GM23338 (cell line): ENCODE results near the gene CDK5RAP1. TPM values are rescaled to one million over a fixed set of nuclear protein-coding genes. Genes with fewer than 3 reads are reported as not detected.

Source experiments
- CTCF ChIP-seq, 2 experiments: fragments of 200-600 bp in 1 of 2; sonication (generic) in 1 of 2; conservative IDR thresholded peaks; 2 replicates each; pipeline versions ENCODE4 v1.5.1 to v1.6.1; 2016 to 2017; ENCODE audit warnings: antibody characterized with exemption in 2 of 2, low read depth in 2 of 2, mild to moderate bottlenecking in 2 of 2, moderate library complexity in 1 of 2
- ETS1 ChIP-seq: IDR thresholded peaks from 2 replicates; pipeline ENCODE4 v1.6.1; 2016; ENCODE audit warnings: antibody characterized with exemption
- NANOG ChIP-seq: IDR thresholded peaks from 2 replicates; pipeline ENCODE4 v1.6.1; 2016; ENCODE audit warnings: antibody characterized with exemption, borderline replicate concordance
- REST ChIP-seq: IDR thresholded peaks from one replicate; pipeline ENCODE4 v1.6.1; 2018; ENCODE audit warnings: antibody characterized with exemption; ENCODE audit not compliant: unreplicated experiment
- STAT1 ChIP-seq: IDR thresholded peaks from one replicate; pipeline ENCODE4 v1.6.1; 2016; ENCODE audit warnings: antibody characterized with exemption; ENCODE audit not compliant: unreplicated experiment
- polyA plus RNA-seq: library from polyadenylated mRNA; unstranded; fragments of >200 nt; fragmentation: Nextera tagmentation; extraction: Ambion mirVana; gene quantifications from 2 replicates; pipeline ENCODE4 v1.2.1, GENCODE V29; 2016
- total RNA-seq: library from RNA; depleted of rRNA; stranded (reverse); fragments of >200 nt; shearing (Covaris generic); gene quantifications from 2 replicates; pipeline ENCODE4 v1.2.3, GENCODE V29; 2014
- TF ChIP-seq, protein P1 (sequence below): fragments of 250-450 bp; sonication (Bioruptor Pico); IDR thresholded peaks from 2 replicates; pipeline ENCODE4 v1.5.0; 2020; ENCODE audit warnings: mild to moderate bottlenecking, moderate library complexity

CDK5RAP1 gene
- total and polyA plus RNA-seq, 2 experiments from 2014 or later: 33.8 to 38.1 TPM

GRCh38 chr20:33442136-33443005 is 41.1 kb upstream of the CDK5RAP1 start (continued):
- TF ChIP-seq, protein P1, sequence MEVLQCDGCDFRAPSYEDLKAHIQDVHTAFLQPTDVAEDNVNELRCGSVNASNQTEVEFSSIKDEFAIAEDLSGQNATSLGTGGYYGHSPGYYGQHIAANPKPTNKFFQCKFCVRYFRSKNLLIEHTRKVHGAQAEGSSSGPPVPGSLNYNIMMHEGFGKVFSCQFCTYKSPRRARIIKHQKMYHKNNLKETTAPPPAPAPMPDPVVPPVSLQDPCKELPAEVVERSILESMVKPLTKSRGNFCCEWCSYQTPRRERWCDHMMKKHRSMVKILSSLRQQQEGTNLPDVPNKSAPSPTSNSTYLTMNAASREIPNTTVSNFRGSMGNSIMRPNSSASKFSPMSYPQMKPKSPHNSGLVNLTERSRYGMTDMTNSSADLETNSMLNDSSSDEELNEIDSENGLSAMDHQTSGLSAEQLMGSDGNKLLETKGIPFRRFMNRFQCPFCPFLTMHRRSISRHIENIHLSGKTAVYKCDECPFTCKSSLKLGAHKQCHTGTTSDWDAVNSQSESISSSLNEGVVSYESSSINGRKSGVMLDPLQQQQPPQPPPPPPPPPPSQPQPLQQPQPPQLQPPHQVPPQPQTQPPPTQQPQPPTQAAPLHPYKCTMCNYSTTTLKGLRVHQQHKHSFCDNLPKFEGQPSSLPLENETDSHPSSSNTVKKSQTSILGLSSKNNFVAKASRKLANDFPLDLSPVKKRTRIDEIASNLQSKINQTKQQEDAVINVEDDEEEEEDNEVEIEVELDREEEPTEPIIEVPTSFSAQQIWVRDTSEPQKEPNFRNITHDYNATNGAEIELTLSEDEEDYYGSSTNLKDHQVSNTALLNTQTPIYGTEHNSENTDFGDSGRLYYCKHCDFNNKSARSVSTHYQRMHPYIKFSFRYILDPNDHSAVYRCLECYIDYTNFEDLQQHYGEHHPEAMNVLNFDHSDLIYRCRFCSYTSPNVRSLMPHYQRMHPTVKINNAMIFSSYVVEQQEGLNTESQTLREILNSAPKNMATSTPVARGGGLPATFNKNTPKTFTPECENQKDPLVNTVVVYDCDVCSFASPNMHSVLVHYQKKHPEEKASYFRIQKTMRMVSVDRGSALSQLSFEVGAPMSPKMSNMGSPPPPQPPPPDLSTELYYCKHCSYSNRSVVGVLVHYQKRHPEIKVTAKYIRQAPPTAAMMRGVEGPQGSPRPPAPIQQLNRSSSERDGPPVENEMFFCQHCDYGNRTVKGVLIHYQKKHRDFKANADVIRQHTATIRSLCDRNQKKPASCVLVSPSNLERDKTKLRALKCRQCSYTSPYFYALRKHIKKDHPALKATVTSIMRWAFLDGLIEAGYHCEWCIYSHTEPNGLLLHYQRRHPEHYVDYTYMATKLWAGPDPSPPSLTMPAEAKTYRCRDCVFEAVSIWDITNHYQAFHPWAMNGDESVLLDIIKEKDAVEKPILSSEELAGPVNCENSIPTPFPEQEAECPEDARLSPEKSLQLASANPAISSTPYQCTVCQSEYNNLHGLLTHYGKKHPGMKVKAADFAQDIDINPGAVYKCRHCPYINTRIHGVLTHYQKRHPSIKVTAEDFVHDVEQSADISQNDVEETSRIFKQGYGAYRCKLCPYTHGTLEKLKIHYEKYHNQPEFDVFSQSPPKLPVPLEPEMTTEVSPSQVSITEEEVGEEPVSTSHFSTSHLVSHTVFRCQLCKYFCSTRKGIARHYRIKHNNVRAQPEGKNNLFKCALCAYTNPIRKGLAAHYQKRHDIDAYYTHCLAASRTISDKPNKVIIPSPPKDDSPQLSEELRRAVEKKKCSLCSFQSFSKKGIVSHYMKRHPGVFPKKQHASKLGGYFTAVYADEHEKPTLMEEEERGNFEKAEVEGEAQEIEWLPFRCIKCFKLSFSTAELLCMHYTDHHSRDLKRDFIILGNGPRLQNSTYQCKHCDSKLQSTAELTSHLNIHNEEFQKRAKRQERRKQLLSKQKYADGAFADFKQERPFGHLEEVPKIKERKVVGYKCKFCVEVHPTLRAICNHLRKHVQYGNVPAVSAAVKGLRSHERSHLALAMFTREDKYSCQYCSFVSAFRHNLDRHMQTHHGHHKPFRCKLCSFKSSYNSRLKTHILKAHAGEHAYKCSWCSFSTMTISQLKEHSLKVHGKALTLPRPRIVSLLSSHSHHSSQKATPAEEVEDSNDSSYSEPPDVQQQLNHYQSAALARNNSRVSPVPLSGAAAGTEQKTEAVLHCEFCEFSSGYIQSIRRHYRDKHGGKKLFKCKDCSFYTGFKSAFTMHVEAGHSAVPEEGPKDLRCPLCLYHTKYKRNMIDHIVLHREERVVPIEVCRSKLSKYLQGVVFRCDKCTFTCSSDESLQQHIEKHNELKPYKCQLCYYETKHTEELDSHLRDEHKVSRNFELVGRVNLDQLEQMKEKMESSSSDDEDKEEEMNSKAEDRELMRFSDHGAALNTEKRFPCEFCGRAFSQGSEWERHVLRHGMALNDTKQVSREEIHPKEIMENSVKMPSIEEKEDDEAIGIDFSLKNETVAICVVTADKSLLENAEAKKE (CRISPR knock-in tag): no peak
- TF ChIP-seq CTCF (conservative IDR thresholded peaks at IDR 0.05; ENCODE audit: low read depth in 2 of 2): no peak
- TF ChIP-seq REST: no peak
- TF ChIP-seq NANOG: no peak
- TF ChIP-seq ETS1: no peak
- TF ChIP-seq STAT1: no peak
